Measurements from ENCODE around the gene CFAP77. TPM values are rescaled to one million over a fixed set of nuclear protein-coding genes. Genes with fewer than 3 reads are reported as not detected.

CFAP77 gene
- total RNA-seq, 4 donors from 2014 or later = not detected

GRCh38 chr9:132590037-132590317 is 180.0 kb downstream of the CFAP77 start:
- DNase-seq (ENCODE audit: low spot score in 2 of 2) = no peak
- TF ChIP-seq POLR2A (IDR thresholded peaks at IDR 0.05) = no peak
- no peak for TF ChIP-seq CTCF (IDR thresholded peaks at IDR 0.05)
- intact Hi-C loops (cut with DNase I; ENCODE audit: low total_unique reads) = no loop called here
- WGBS, 2 donors = 7 to 12% methylated on average over 8 to 17 of the region's 17 CpGs
- H3K4me3 ChIP-seq (ENCODE audit: low read depth, poor library complexity, severe bottlenecking) = no peak overlapping the region

GRCh38 chr9:132590318-132591182 is 180.5 kb downstream of the CFAP77 start:
- WGBS, 2 donors = 4 to 5% methylated on average over 54 to 71 of the region's 73 CpGs
- no peak overlapping the region for H3K4me3 ChIP-seq (ENCODE audit: low read depth, poor library complexity, severe bottlenecking)
- intact Hi-C loops (cut with DNase I; ENCODE audit: low total_unique reads) = no loop called here
- TF ChIP-seq CTCF (IDR thresholded peaks at IDR 0.05) = no peak
- no peak for TF ChIP-seq POLR2A (IDR thresholded peaks at IDR 0.05)
- no peak for DNase-seq (ENCODE audit: low spot score in 2 of 2)

GRCh38 chr9:132591244-132591643 is 181.2 kb downstream of the CFAP77 start:
- TF ChIP-seq CTCF (IDR thresholded peaks at IDR 0.05) (no peak), POLR2A (IDR thresholded peaks at IDR 0.05) (no peak)
- intact Hi-C loops (cut with DNase I; ENCODE audit: low total_unique reads) = no loop called here

GRCh38 chr9:132591751-132592314 is 181.8 kb downstream of the CFAP77 start:
- WGBS, 2 donors = 62 to 66% methylated on average over 9 of the region's 9 CpGs
- TF ChIP-seq POLR2A (IDR thresholded peaks at IDR 0.05) = no peak
- no peak for TF ChIP-seq CTCF (IDR thresholded peaks at IDR 0.05)
- DNase-seq (ENCODE audit: low spot score in 2 of 2) = no peak
- intact Hi-C loops (cut with DNase I; ENCODE audit: low total_unique reads) = no loop called here
- no peak overlapping the region for H3K4me3 ChIP-seq (ENCODE audit: low read depth, poor library complexity, severe bottlenecking)

More at GRCh38 chr9:132591244-132591643, 181.2 kb downstream of the CFAP77 start:
- H3K4me3 ChIP-seq (ENCODE audit: low read depth, poor library complexity, severe bottlenecking) = no peak overlapping the region
- no peak for DNase-seq (ENCODE audit: low spot score in 2 of 2)
- WGBS, 2 donors = 24 to 42% methylated on average over 5 to 6 of the region's 6 CpGs

GRCh38 chr9:132592451-132592850 is 182.4 kb downstream of the CFAP77 start:
- H3K4me3 ChIP-seq (ENCODE audit: low read depth, poor library complexity, severe bottlenecking) = no peak overlapping the region
- DNase-seq (ENCODE audit: low spot score in 2 of 2) = no peak
- no peak for TF ChIP-seq POLR2A (IDR thresholded peaks at IDR 0.05)
- TF ChIP-seq CTCF (IDR thresholded peaks at IDR 0.05) = no peak
- 79 to 84% methylated on average over 8 of the region's 8 CpGs for WGBS, 2 donors
- intact Hi-C loops (cut with DNase I; ENCODE audit: low total_unique reads) = no loop called here
